ENCODE measurements around the gene PCAT7. TPM values are rescaled to one million over a fixed set of nuclear protein-coding genes. Genes with fewer than 3 reads are reported as not detected.
"Not testable (repeated sequence)": the region's sequence is repeated elsewhere in the genome, so short reads cannot be mapped to it uniquely, and the experiment has no call there.

PCAT7 gene
- total RNA-seq (not detected), total RNA-seq (0 to 0.19 (median 0) reads per million in 172 experiments)
- 0.04 TPM for polyA plus RNA-seq (2013, experiment 1 of 2)
- 0.10 TPM for polyA plus RNA-seq (2013, experiment 2 of 2)

- Mint-ChIP-seq H3K27ac (no peak within 1 kb of the TSS), H3K4me3 (no peak within 1 kb of the TSS), H3K36me3 (ENCODE audit: low read depth) (no peaks in the 10 kb centered on the region), H3K4me1 (ENCODE audit: low read depth) (no peaks in the 10 kb centered on the region), H3K9me3 (no peaks in the 10 kb centered on the region), H3K27me3 (peaks cover 22% of the 10 kb centered on the region)
- no peaks in the 10 kb centered on the region for H3K36me3 ChIP-seq (ENCODE audit: insufficient read depth, low read length)
- no peak within 1 kb of the TSS for H3K27ac ChIP-seq (ENCODE audit: low read depth in 1 of 2, low read length in 2 of 2)
- ATAC-seq (ENCODE audit: poor library complexity) = no peak
- ChIA-PET POLR2A (no interaction called here), CTCF (no interaction called here)
- no peak for TF ChIP-seq CTCF (IDR thresholded peaks at IDR 0.05)
- peak in 5 of 14 experiments; percentile 4 to 48 (median 15) for DNase-seq
- H3K4me3 ChIP-seq (ENCODE audit: low read length) = no peak within 1 kb of the TSS
- peaks cover 0 to 2% of the 10 kb centered on the region in 2 experiments for H3K27me3 ChIP-seq (ENCODE audit: control insufficient read depth in 1 of 2, insufficient read depth in 2 of 2, low read length in 2 of 2)
- intact Hi-C loops (cut with DNase I, micrococcal nuclease) = no loop called here
- H3K9me3 ChIP-seq (ENCODE audit: control insufficient read depth in 1 of 2, insufficient read depth in 1 of 2, low read length in 2 of 2) = no peaks in the 10 kb centered on the region
- H3K4me1 ChIP-seq (ENCODE audit: insufficient read depth, low read length) = no peaks in the 10 kb centered on the region
These were observed at the start of gene PCAT7 for GRCh38 chr9:94554439-94555331. PCAT7 (plus strand) TSS chr9:94555083.

GRCh38 chr9:94506370-94506769 is 48.5 kb upstream of the PCAT7 start:
- H3K27me3 ChIP-seq (ENCODE audit: control insufficient read depth in 1 of 2, insufficient read depth in 2 of 2, low read length in 2 of 2); H3K4me1 ChIP-seq (ENCODE audit: insufficient read depth, low read length); H3K27ac ChIP-seq (ENCODE audit: low read depth in 1 of 2, low read length in 2 of 2); H3K4me3 Mint-ChIP-seq; POLR2A ChIA-PET; H3K4me3 ChIP-seq (ENCODE audit: low read length); H3K36me3 ChIP-seq (ENCODE audit: insufficient read depth, low read length); H3K9me3 Mint-ChIP-seq; ATAC-seq (ENCODE audit: poor library complexity); intact Hi-C loops (cut with DNase I, micrococcal nuclease); H3K36me3 Mint-ChIP-seq (ENCODE audit: low read depth); H3K27ac Mint-ChIP-seq; H3K9me3 ChIP-seq (ENCODE audit: control insufficient read depth in 1 of 2, insufficient read depth in 1 of 2, low read length in 2 of 2); DNase-seq; H3K4me1 Mint-ChIP-seq (ENCODE audit: low read depth); CTCF ChIA-PET: not testable (repeated sequence)
- peaks cover 39% of the 10 kb centered on the region for H3K27me3 Mint-ChIP-seq

DNA sequence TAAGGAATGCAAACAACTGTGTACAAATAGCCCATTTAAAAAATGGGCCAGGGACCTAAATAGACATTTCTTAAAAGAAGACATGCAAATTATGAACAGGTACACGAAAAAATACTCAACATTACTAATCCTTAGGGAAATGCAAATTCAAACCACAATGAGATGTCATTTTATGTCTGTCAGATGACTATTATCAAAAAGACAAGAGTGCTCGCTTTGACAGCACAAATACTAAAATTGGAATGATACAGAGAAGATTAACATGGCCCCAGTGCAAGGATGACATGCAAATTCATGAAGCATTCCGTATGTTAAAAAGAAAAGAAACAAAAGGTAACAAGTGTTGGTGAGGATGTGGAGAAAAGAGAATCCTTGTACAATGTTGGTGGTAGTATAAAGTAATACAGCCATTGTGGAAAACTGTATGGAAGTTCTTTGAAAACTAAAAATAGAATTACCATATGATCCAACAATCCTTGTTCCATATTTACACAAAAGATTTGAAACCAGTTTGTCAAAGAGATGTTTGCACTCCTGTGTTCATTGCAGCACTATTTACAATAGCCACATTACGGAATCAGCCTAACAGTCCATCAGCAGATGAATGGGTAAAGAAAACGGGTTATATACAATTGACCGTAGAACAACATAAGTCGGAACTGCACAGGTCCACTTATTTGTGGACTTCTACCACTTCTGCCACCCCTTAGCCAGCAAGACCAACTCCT is 47.2 kb upstream of the PCAT7 start:
- Mint-ChIP-seq H3K9me3 (no peaks in the 10 kb centered on the region), H3K4me3 (no peak overlapping the region), H3K27me3 (peaks cover 36% of the 10 kb centered on the region), H3K27ac (no peak overlapping the region), H3K36me3 (ENCODE audit: low read depth) (no peaks in the 10 kb centered on the region), H3K4me1 (ENCODE audit: low read depth) (no peaks in the 10 kb centered on the region)
- TF ChIP-seq CTCF (IDR thresholded peaks at IDR 0.05) = no peak
- Histone ChIP-seq H3K36me3 (ENCODE audit: insufficient read depth, low read length) (no peaks in the 10 kb centered on the region), H3K27me3 (ENCODE audit: control insufficient read depth in 1 of 2, insufficient read depth in 2 of 2, low read length in 2 of 2) (peaks cover 3 to 9% of the 10 kb centered on the region in 2 experiments), H3K27ac (ENCODE audit: low read depth in 1 of 2, low read length in 2 of 2) (no peak overlapping the region), H3K4me1 (ENCODE audit: insufficient read depth, low read length) (no peaks in the 10 kb centered on the region), H3K4me3 (ENCODE audit: low read length) (no peak overlapping the region), H3K9me3 (ENCODE audit: control insufficient read depth in 1 of 2, insufficient read depth in 1 of 2, low read length in 2 of 2) (peaks cover 0 to 3% of the 10 kb centered on the region in 2 experiments)
- DNase-seq (no peak), ATAC-seq (ENCODE audit: poor library complexity) (no peak)
- CTCF ChIA-PET = no interaction called here
- intact Hi-C loops (cut with DNase I, micrococcal nuclease) = no loop called here
- POLR2A ChIA-PET = no interaction called here

All from CD4-positive, alpha-beta T cell (primary cell).